Neural cell (in vitro differentiated cells): Measurements from ENCODE around the gene STH. TPM values are rescaled to one million over a fixed set of nuclear protein-coding genes. Genes with fewer than 3 reads are reported as not detected.

ENCODE experiments used
- H2AFZ ChIP-seq: fragments of 200-600, 300-800 bp; sonication (generic), shearing (Covaris generic); 2 replicates; pipeline ENCODE4 v1.6.0; 2014; ENCODE audit warnings: low read depth, mild to moderate bottlenecking, antibody characterized with exemption, low read length, moderate library complexity
- H3F3A ChIP-seq: fragments of 200-600 bp; shearing (Covaris generic); 2 replicates; pipeline ENCODE4 v1.6.1; 2016; ENCODE audit warnings: mild to moderate bottlenecking, moderate library complexity, mixed read lengths, antibody characterized with exemption, low read length; ENCODE audit not compliant: insufficient read depth, poor library complexity, severe bottlenecking
- H3K27ac ChIP-seq: fragments of 200-600, 300-800 bp; sonication (generic), shearing (Covaris generic); 2 replicates; pipeline ENCODE4 v1.5.1; 2014; ENCODE audit warnings: mild to moderate bottlenecking, low read length, moderate library complexity
- H3K27me3 ChIP-seq: fragments of 300-800, 200-600 bp; sonication (generic), shearing (Covaris generic); 2 replicates; pipeline ENCODE4 v1.6.0; 2014; ENCODE audit warnings: mild to moderate bottlenecking, low read depth, low read length, moderate library complexity; ENCODE audit not compliant: insufficient read depth
- H3K36me3 ChIP-seq: fragments of 300-800, 200-600 bp; sonication (generic), shearing (Covaris generic); 2 replicates; pipeline ENCODE4 v1.5.1; 2014; ENCODE audit warnings: mild to moderate bottlenecking, antibody characterized with exemption, low read length, moderate library complexity; ENCODE audit not compliant: insufficient read depth
- H3K4me2 ChIP-seq: fragments of 300-800, 200-600 bp; sonication (generic), shearing (Covaris generic); 2 replicates; pipeline ENCODE4 v1.6.0; 2014; ENCODE audit warnings: mild to moderate bottlenecking, low read length
- H3K4me3 ChIP-seq: fragments of 300-800, 200-600 bp; sonication (generic), shearing (Covaris generic); 2 replicates; pipeline ENCODE4 v1.5.1; 2014; ENCODE audit warnings: mild to moderate bottlenecking, low read length, moderate library complexity
- H3K79me2 ChIP-seq: fragments of 200-600 bp; shearing (Covaris generic); replicated peaks from 2 replicates; pipeline ENCODE4 v1.6.0; 2014; ENCODE audit warnings: mild to moderate bottlenecking, low read length, moderate library complexity; ENCODE audit not compliant: insufficient read depth
- H3K9ac ChIP-seq: fragments of 300-800, 200-600 bp; sonication (generic), shearing (Covaris generic); 2 replicates; pipeline ENCODE4 v1.6.1; 2016; ENCODE audit warnings: mild to moderate bottlenecking, low read length, mixed read lengths
- H3K9me2 ChIP-seq: fragments of 200-600 bp; shearing (Covaris generic); 2 replicates; pipeline ENCODE4 v1.6.1; 2016; ENCODE audit warnings: mild to moderate bottlenecking, low read length, mixed read lengths; ENCODE audit not compliant: insufficient read depth
- H3K9me3 ChIP-seq: fragments of 200-600, 300-800 bp; sonication (generic), shearing (Covaris generic); 2 replicates; pipeline ENCODE4 v1.6.1; 2016; ENCODE audit warnings: mild to moderate bottlenecking, mixed run types, low read length, moderate library complexity, mixed read lengths
- H4K20me1 ChIP-seq: fragments of 200-600 bp; shearing (Covaris generic); 2 replicates; pipeline ENCODE4 v1.6.1; 2016; ENCODE audit warnings: mild to moderate bottlenecking, mixed run types; ENCODE audit not compliant: insufficient read depth
- EP300 ChIP-seq: fragments of 450-650 bp; conservative IDR thresholded peaks from 2 replicates; pipeline ENCODE4 v1.6.1; 2014; ENCODE audit warnings: antibody characterized with exemption, mild to moderate bottlenecking, moderate library complexity; ENCODE audit not compliant: poor library complexity, severe bottlenecking
- EZH2 ChIP-seq: fragments of 200-600, 300-800 bp; shearing (Covaris generic), sonication (generic); IDR thresholded peaks from 2 replicates; pipeline ENCODE4 v1.6.1; 2014; ENCODE audit warnings: antibody characterized with exemption, low read length, borderline replicate concordance, mild to moderate bottlenecking; ENCODE audit not compliant: insufficient read depth, poor library complexity, severe bottlenecking
- MXI1 ChIP-seq: fragments of 450-650 bp; conservative IDR thresholded peaks from 2 replicates; pipeline ENCODE4 v1.6.1; 2014; ENCODE audit warnings: antibody characterized with exemption, mild to moderate bottlenecking; ENCODE audit not compliant: poor library complexity, severe bottlenecking
- POLR2AphosphoS5 ChIP-seq: IDR thresholded peaks from 2 replicates; pipeline ENCODE4 v1.6.1; 2012
- RAD21 ChIP-seq: fragments of 450-650 bp; conservative IDR thresholded peaks from 2 replicates; pipeline ENCODE4 v1.6.1; 2014; ENCODE audit warnings: antibody characterized with exemption, mild to moderate bottlenecking, moderate library complexity
- REST ChIP-seq: IDR thresholded peaks from 2 replicates; pipeline ENCODE4 v1.6.1; 2012; ENCODE audit warnings: borderline replicate concordance
- SMC3 ChIP-seq: fragments of 450-650 bp; conservative IDR thresholded peaks from 2 replicates; pipeline ENCODE4 v1.6.1; 2014; ENCODE audit warnings: antibody characterized with exemption, mild to moderate bottlenecking, moderate library complexity; ENCODE audit not compliant: poor library complexity
- TAF1 ChIP-seq: IDR thresholded peaks from 2 replicates; pipeline ENCODE4 v1.6.1; 2012; ENCODE audit warnings: low read depth
- polyA plus RNA-seq: library from polyadenylated mRNA; depleted of rRNA; stranded (reverse); fragments of >200 nt; gene quantifications from 2 replicates; pipeline ENCODE4 v1.2.3, GENCODE V29; 2014
- TF ChIP-seq, protein P1 (sequence below): fragments of 450-650 bp; IDR thresholded peaks from 2 replicates; pipeline ENCODE4 v1.5.1; 2014; ENCODE audit warnings: antibody characterized with exemption, mild to moderate bottlenecking, moderate library complexity; ENCODE audit not compliant: poor library complexity, severe bottlenecking

The STH gene
- polyA plus RNA-seq, 1 donor from 2014 or later = not detected

- Histone ChIP-seq H3K4me3 (no peak overlapping the region), H4K20me1 (no peaks in the 10 kb centered on the region), H3K36me3 (peaks cover 9% of the 10 kb centered on the region), H2AFZ (no peak overlapping the region), H3K79me2 (no peaks in the 10 kb centered on the region), H3K27me3 (no peaks in the 10 kb centered on the region), H3K9ac (no peak overlapping the region), H3K4me2 (no peak overlapping the region), H3F3A (no peaks in the 10 kb centered on the region), H3K27ac (no peak overlapping the region), H3K9me3 (no peaks in the 10 kb centered on the region), H3K9me2 (no peaks in the 10 kb centered on the region)
- TF ChIP-seq RAD21 = no peak
- TF ChIP-seq SMC3 = no peak
- TF ChIP-seq MXI1 = no peak
- no peak for TF ChIP-seq REST
- no peak for TF ChIP-seq EP300
- TF ChIP-seq TAF1 = no peak
- TF ChIP-seq EZH2 = no peak
- TF ChIP-seq, protein P1, sequence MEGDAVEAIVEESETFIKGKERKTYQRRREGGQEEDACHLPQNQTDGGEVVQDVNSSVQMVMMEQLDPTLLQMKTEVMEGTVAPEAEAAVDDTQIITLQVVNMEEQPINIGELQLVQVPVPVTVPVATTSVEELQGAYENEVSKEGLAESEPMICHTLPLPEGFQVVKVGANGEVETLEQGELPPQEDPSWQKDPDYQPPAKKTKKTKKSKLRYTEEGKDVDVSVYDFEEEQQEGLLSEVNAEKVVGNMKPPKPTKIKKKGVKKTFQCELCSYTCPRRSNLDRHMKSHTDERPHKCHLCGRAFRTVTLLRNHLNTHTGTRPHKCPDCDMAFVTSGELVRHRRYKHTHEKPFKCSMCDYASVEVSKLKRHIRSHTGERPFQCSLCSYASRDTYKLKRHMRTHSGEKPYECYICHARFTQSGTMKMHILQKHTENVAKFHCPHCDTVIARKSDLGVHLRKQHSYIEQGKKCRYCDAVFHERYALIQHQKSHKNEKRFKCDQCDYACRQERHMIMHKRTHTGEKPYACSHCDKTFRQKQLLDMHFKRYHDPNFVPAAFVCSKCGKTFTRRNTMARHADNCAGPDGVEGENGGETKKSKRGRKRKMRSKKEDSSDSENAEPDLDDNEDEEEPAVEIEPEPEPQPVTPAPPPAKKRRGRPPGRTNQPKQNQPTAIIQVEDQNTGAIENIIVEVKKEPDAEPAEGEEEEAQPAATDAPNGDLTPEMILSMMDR = no peak
- no peak for TF ChIP-seq POLR2AphosphoS5
Observed at GRCh38 chr17:45973946-45974859, 24.8 kb upstream of the STH start.

DNA sequence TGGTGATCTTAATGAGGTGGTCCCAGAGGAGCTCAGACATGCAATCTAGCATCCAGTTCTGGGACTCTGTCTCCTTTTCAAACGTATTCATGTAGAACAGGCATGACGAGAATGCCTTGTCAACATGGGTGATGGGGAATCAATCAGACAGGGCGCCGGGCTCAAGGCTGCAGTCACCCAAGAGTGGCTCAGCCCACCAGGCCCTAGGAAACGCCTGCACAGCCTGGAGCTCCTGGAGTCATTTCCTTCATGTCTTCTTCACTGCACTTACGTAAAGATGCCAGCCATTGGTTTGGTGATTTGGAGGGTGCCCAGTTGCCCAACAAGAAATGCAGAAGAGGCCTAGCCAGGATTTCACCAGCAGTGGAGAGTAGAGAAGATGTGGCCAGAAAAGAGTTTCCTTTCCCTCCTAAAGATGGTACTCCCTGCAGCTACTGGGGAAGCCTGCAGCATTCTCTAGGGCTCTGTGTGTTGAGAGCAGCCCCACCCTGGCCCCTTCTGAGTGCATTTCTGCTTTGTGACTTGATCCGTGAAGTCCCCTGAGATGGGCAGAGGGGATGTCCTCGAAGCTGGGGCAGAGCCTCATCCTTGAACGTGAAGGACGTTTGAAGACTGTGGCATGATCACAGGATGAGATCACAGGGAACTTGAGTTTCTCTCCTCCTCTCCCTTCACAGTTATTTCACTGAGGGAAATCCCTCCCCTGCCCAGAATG lies 24.0 kb upstream of the STH start:
- H3K9me2 ChIP-seq = no peaks in the 10 kb centered on the region
- no peaks in the 10 kb centered on the region for H3K79me2 ChIP-seq
- H3K36me3 ChIP-seq = peaks cover 9% of the 10 kb centered on the region
- H3K9ac ChIP-seq = no peak overlapping the region
- H3K27me3 ChIP-seq = no peaks in the 10 kb centered on the region
- no peak overlapping the region for H2AFZ ChIP-seq
- no peaks in the 10 kb centered on the region for H3K9me3 ChIP-seq
- no peaks in the 10 kb centered on the region for H4K20me1 ChIP-seq
- no peaks in the 10 kb centered on the region for H3F3A ChIP-seq
- no peak overlapping the region for H3K27ac ChIP-seq
- H3K4me2 ChIP-seq = no peak overlapping the region
- H3K4me3 ChIP-seq = no peak overlapping the region
- TF ChIP-seq MXI1 (no peak), EP300 (no peak), POLR2AphosphoS5 (no peak), REST (no peak), EZH2 (no peak), RAD21 (no peak), TAF1 (no peak), SMC3 (no peak)
- TF ChIP-seq, protein P1 = no peak
